ENCODE results near the gene PLPPR3. TPM values are rescaled to one million over a fixed set of nuclear protein-coding genes. Genes with fewer than 3 reads are reported as not detected.

PLPPR3 gene
- polyA plus RNA-seq, 1 donor from 2014 or later: 239 TPM

GRCh38 chr19:791567-792305, 30.0 kb downstream of the PLPPR3 start:
- H4K20me1 ChIP-seq (ENCODE audit: insufficient read depth): no peaks in the 10 kb centered on the region
- no peaks in the 10 kb centered on the region for H3K36me3 ChIP-seq (ENCODE audit: insufficient read depth, low read length)
- no peak overlapping the region for H3K4me3 ChIP-seq (ENCODE audit: low read length)
- no peaks in the 10 kb centered on the region for H3K27me3 ChIP-seq (ENCODE audit: insufficient read depth, low read depth, low read length)
- H3F3A ChIP-seq (ENCODE audit: insufficient read depth, low read length, poor library complexity, severe bottlenecking): no peaks in the 10 kb centered on the region
- H3K9me3 ChIP-seq (ENCODE audit: low read length): no peaks in the 10 kb centered on the region
- no peak overlapping the region for H3K9ac ChIP-seq (ENCODE audit: low read length)
- no peak overlapping the region for H3K4me2 ChIP-seq (ENCODE audit: low read length)
- TF ChIP-seq REST (IDR thresholded peaks at IDR 0.05; ENCODE audit: borderline replicate concordance): no peak
- TF ChIP-seq TAF1 (IDR thresholded peaks at IDR 0.05; ENCODE audit: low read depth): no peak
- no peak for TF ChIP-seq POLR2AphosphoS5 (IDR thresholded peaks at IDR 0.05)
- TF ChIP-seq EP300 (conservative IDR thresholded peaks at IDR 0.05; ENCODE audit: poor library complexity, severe bottlenecking): no peak
- no peak for TF ChIP-seq EZH2 (IDR thresholded peaks at IDR 0.05; ENCODE audit: borderline replicate concordance, insufficient read depth, low read length, poor library complexity, severe bottlenecking)
- no peak for TF ChIP-seq RAD21 (conservative IDR thresholded peaks at IDR 0.05)
- TF ChIP-seq MXI1 (conservative IDR thresholded peaks at IDR 0.05; ENCODE audit: poor library complexity, severe bottlenecking): no peak
- no peak for TF ChIP-seq SMC3 (conservative IDR thresholded peaks at IDR 0.05; ENCODE audit: poor library complexity)
- TF ChIP-seq CTCF (IDR thresholded peaks at IDR 0.05; ENCODE audit: poor library complexity, severe bottlenecking): no peak
- H2AFZ ChIP-seq (ENCODE audit: low read depth, low read length): no peak overlapping the region
- H3K9me2 ChIP-seq (ENCODE audit: insufficient read depth, low read length): no peaks in the 10 kb centered on the region
- no peak overlapping the region for H3K27ac ChIP-seq (ENCODE audit: low read length)
- no peaks in the 10 kb centered on the region for H3K79me2 ChIP-seq (replicated peaks; ENCODE audit: insufficient read depth, low read length)

- Histone ChIP-seq H3K4me3 (ENCODE audit: low read length) (no peak overlapping the region), H3K9me3 (ENCODE audit: low read length) (no peaks in the 10 kb centered on the region), H3K4me2 (ENCODE audit: low read length) (no peak overlapping the region), H3K9me2 (ENCODE audit: insufficient read depth, low read length) (no peaks in the 10 kb centered on the region), H3K27me3 (ENCODE audit: insufficient read depth, low read depth, low read length) (no peaks in the 10 kb centered on the region), H3K36me3 (ENCODE audit: insufficient read depth, low read length) (no peaks in the 10 kb centered on the region), H3F3A (ENCODE audit: insufficient read depth, low read length, poor library complexity, severe bottlenecking) (no peaks in the 10 kb centered on the region), H2AFZ (ENCODE audit: low read depth, low read length) (no peak overlapping the region), H3K27ac (ENCODE audit: low read length) (no peak overlapping the region), H4K20me1 (ENCODE audit: insufficient read depth) (no peaks in the 10 kb centered on the region), H3K9ac (ENCODE audit: low read length) (no peak overlapping the region), H3K79me2 (replicated peaks; ENCODE audit: insufficient read depth, low read length) (no peaks in the 10 kb centered on the region)
- TF ChIP-seq TAF1 (IDR thresholded peaks at IDR 0.05; ENCODE audit: low read depth): no peak
- TF ChIP-seq MXI1 (conservative IDR thresholded peaks at IDR 0.05; ENCODE audit: poor library complexity, severe bottlenecking): no peak
- TF ChIP-seq CTCF (IDR thresholded peaks at IDR 0.05; ENCODE audit: poor library complexity, severe bottlenecking): no peak
- TF ChIP-seq REST (IDR thresholded peaks at IDR 0.05; ENCODE audit: borderline replicate concordance): no peak
Observed at GRCh38 chr19:791007-791566, 30.7 kb downstream of the PLPPR3 start.
